WTC11 (cell line): Measurements from ENCODE around the gene ABHD6.

Experiments
- CTCF ChIP-seq: fragments of 200-600 bp; IDR thresholded peaks from 2 replicates; pipeline ENCODE4 v1.8.0; 2022; ENCODE audit warnings: antibody characterized with exemption
- HMGXB4 ChIP-seq: sonication (generic); formaldehyde crosslinking; IDR thresholded peaks from 2 replicates; pipeline ENCODE4 v1.8.1; 2023; ENCODE audit warnings: mild to moderate bottlenecking, moderate library complexity, missing genetic modification reagents
- MAX ChIP-seq: sonication (generic); formaldehyde crosslinking; IDR thresholded peaks from 2 replicates; pipeline ENCODE4 v1.8.0; 2022; ENCODE audit warnings: mild to moderate bottlenecking, missing genetic modification reagents
- TCF7 ChIP-seq: sonication (generic); formaldehyde crosslinking; IDR thresholded peaks from 2 replicates; pipeline ENCODE4 v1.8.0; 2022; ENCODE audit warnings: mild to moderate bottlenecking, low read depth, missing genetic modification reagents, moderate library complexity
- USF1 ChIP-seq: sonication (generic); formaldehyde crosslinking; IDR thresholded peaks from 2 replicates; pipeline ENCODE4 v1.8.0; 2022; ENCODE audit warnings: mild to moderate bottlenecking, missing genetic modification reagents

- TF ChIP-seq CTCF (no peak), USF1 (CRISPR knock-in tag) (no peak), TCF7 (CRISPR knock-in tag) (no peak), MAX (no peak), HMGXB4 (CRISPR knock-in tag) (no peak)
Measured at GRCh38 chr3:58251631-58252035, 14.0 kb downstream of the ABHD6 start.
